H9 (cell line): ENCODE measurements around the gene SYT7. TPM values are rescaled to one million over a fixed set of nuclear protein-coding genes. Genes with fewer than 3 reads are reported as not detected.

Source experiments
- microRNA-seq: library from miRNA; unstranded; fragments of <30 nt; microRNA quantifications from one replicate; pipeline ENCODE4, GENCODE V29; 2020; ENCODE audit warnings: borderline microRNAs expressed
- total RNA-seq: library from RNA; stranded (reverse); gene quantifications from 2 replicates; pipeline ENCODE4 v1.2.1, GENCODE V29; 2021

SYT7 gene
- total RNA-seq, 1 experiment from 2014 or later = 8.8 TPM

Small RNA genes lying within 50 kb of the gene (microRNA-seq; reads per million reads assigned to microRNA genes)
- 0.46 reads per million for gene MIR4488

Other genes with a start within 250 kb of the SYT7 start
- gene DDB1, start 248.0 kb downstream of the SYT7 start, total RNA-seq = 294 and 297 TPM in 2 replicates
- 59.0 and 65.0 TPM in 2 replicates for gene TKFC, start 247.8 kb downstream of the SYT7 start, total RNA-seq
- 21.7 and 23.1 TPM in 2 replicates for gene CYB561A3, start 219.2 kb downstream of the SYT7 start, total RNA-seq
- gene TMEM138, start 218.7 kb downstream of the SYT7 start, total RNA-seq = 35.4 and 43.6 TPM in 2 replicates
- 24.3 and 25.2 TPM in 2 replicates for gene TMEM216, start 188.5 kb downstream of the SYT7 start, total RNA-seq
- gene CPSF7, start 151.1 kb downstream of the SYT7 start, total RNA-seq = 133 and 145 TPM in 2 replicates
- 41.8 and 45.2 TPM in 2 replicates for gene SDHAF2, start 151.0 kb downstream of the SYT7 start, total RNA-seq
- 0.31 and 0.39 TPM in 2 replicates for gene LRRC10B, start 72.3 kb downstream of the SYT7 start, total RNA-seq
- 4.3 and 4.5 TPM in 2 replicates for gene DAGLA, start 99.3 kb upstream of the SYT7 start, total RNA-seq
- gene MYRF, start 171.6 kb upstream of the SYT7 start, total RNA-seq = 12.9 and 13.9 TPM in 2 replicates
- gene TMEM258, start 211.5 kb upstream of the SYT7 start, total RNA-seq = 199 and 201 TPM in 2 replicates
- 114 and 115 TPM in 2 replicates for gene FEN1, start 211.8 kb upstream of the SYT7 start, total RNA-seq
- gene FADS1, start 235.9 kb upstream of the SYT7 start, total RNA-seq = 125 and 126 TPM in 2 replicates
- gene FADS2, start 247.2 kb upstream of the SYT7 start, total RNA-seq = 316 and 322 TPM in 2 replicates